Measurements from ENCODE around the gene MSI1. TPM values are rescaled to one million over a fixed set of nuclear protein-coding genes. Genes with fewer than 3 reads are reported as not detected.

The MSI1 gene
- total RNA-seq, 1 experiment from 2014 or later: 4.1 TPM

GRCh38 chr12:120406069-120406468 is 37.1 kb upstream of the MSI1 start:
- H3K27me3 ChIP-seq (ENCODE audit: control insufficient read depth, insufficient read depth, low read length): no peaks in the 10 kb centered on the region
- no peaks in the 10 kb centered on the region for H3K9me3 ChIP-seq (ENCODE audit: control insufficient read depth, insufficient read depth, low read depth, low read length)
- H3K4me3 ChIP-seq (ENCODE audit: low read depth in 2 of 2, low read length in 2 of 2): no peak overlapping the region
- ChIA-PET POLR2A (no interaction called here), CTCF (no interaction called here)
- H3K27ac ChIP-seq (ENCODE audit: low read length): no peak overlapping the region
- DNase-seq (ENCODE audit: low read depth, low spot score) (no peak), ATAC-seq (no peak)
- BruUV-seq (replicated peaks): no TSS peak
- no peaks in the 10 kb centered on the region for H3K4me1 ChIP-seq (ENCODE audit: control insufficient read depth, insufficient read depth, low read length)
- no peaks in the 10 kb centered on the region for H3K36me3 ChIP-seq (ENCODE audit: control insufficient read depth, insufficient read depth, low read length)
- in situ Hi-C loops (cut with HindIII; ENCODE audit: low pct_unique_long_range_greater_than_20kb, low sequenced_read_pairs) (no loop called here), intact Hi-C loops (cut with micrococcal nuclease; ENCODE audit: unreplicated experiment) (no loop called here)
- TF ChIP-seq POLR2AphosphoS5 (IDR thresholded peaks at IDR 0.05; ENCODE audit: low read depth, low read length): no peak
- no peak for TF ChIP-seq SIN3A (IDR thresholded peaks at IDR 0.05; ENCODE audit: borderline replicate concordance, insufficient read depth, low read depth, low read length)
- no peak for TF ChIP-seq REST (IDR thresholded peaks at IDR 0.05; ENCODE audit: insufficient read depth in 1 of 2, low read depth in 2 of 2, low read length in 1 of 2)
- no peak for TF ChIP-seq CTCF (IDR thresholded peaks at IDR 0.05)
- no peak for TF ChIP-seq TCF7L2 (IDR thresholded peaks at IDR 0.05; ENCODE audit: low read depth, low read length)

- no peaks in the 10 kb centered on the region for H3K27me3 ChIP-seq (ENCODE audit: control insufficient read depth, insufficient read depth, low read length)
- no TSS peak for BruUV-seq (replicated peaks)
- TF ChIP-seq REST (IDR thresholded peaks at IDR 0.05; ENCODE audit: insufficient read depth in 1 of 2, low read depth in 2 of 2, low read length in 1 of 2) (no peak), POLR2AphosphoS5 (IDR thresholded peaks at IDR 0.05; ENCODE audit: low read depth, low read length) (no peak), SIN3A (IDR thresholded peaks at IDR 0.05; ENCODE audit: borderline replicate concordance, insufficient read depth, low read depth, low read length) (no peak), TCF7L2 (IDR thresholded peaks at IDR 0.05; ENCODE audit: low read depth, low read length) (no peak), CTCF (IDR thresholded peaks at IDR 0.05) (no peak)
Observed at GRCh38 chr12:120404271-120404670, 35.3 kb upstream of the MSI1 start.

More at GRCh38 chr12:120404271-120404670, 35.3 kb upstream of the MSI1 start:
- Histone ChIP-seq H3K36me3 (ENCODE audit: control insufficient read depth, insufficient read depth, low read length) (no peaks in the 10 kb centered on the region), H3K4me3 (ENCODE audit: low read depth in 2 of 2, low read length in 2 of 2) (no peak overlapping the region), H3K27ac (ENCODE audit: low read length) (no peak overlapping the region), H3K4me1 (ENCODE audit: control insufficient read depth, insufficient read depth, low read length) (no peaks in the 10 kb centered on the region), H3K9me3 (ENCODE audit: control insufficient read depth, insufficient read depth, low read depth, low read length) (no peaks in the 10 kb centered on the region)
- POLR2A ChIA-PET: no interaction called here
- intact Hi-C loops (cut with micrococcal nuclease; ENCODE audit: unreplicated experiment): no loop called here
- no peak for DNase-seq (ENCODE audit: low read depth, low spot score)
- no peak; the same call in 1 of the 2 replicates for ATAC-seq
- in situ Hi-C loops (cut with HindIII; ENCODE audit: low pct_unique_long_range_greater_than_20kb, low sequenced_read_pairs): no loop called here
- CTCF ChIA-PET: no interaction called here

Measured in Panc1 (cell line).